Middle frontal gyrus (tissue), 1 donor: Measurements from ENCODE around the gene MAST1.
"Not testable (repeated sequence)": the region's sequence is repeated elsewhere in the genome, so short reads cannot be mapped to it uniquely, and the experiment has no call there.

Experiments used
- DNase-seq: peaks from one replicate; pipeline ENCODE4 v3.0.0-alpha.2; 2015; ENCODE audit warnings: low spot score; ENCODE audit errors: extremely low spot score

The MAST1 gene

DNA sequence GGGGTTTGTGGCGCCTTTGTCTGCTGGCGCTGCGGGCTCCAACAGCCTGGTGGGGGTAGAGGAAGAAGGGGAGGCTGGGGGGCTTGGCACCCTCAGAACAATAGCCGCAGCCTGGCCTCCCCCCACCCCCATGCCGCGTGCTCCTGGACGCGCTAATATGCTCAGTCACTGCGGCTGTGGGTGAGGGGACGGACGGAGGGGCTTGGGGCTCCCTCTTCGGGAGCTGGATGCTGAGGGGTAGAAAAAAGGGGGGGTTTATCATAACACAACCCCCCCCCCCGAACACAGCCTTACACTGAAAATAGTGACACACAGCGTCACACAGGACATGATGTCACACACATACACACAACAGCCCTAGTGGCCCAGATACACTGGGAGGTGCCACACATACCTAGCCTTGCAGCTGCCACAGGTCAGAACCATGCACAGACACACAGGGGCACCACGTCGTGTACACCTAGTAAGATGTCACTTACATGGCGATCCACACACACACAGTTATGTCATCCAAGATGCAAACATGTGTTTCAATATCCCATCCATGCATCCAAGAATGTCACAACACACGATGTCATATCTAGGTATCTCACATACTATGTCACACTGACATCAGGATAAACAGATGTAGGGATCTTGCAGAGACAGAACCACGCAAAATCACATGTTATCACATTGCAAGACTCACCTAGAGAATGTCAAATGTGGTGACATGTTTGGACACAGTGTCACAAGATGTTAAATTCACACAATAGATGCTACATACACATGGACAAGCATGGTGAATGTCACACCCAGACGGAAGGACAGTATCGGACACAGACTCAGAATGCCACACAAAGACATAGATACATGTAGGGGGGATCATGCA lies 806 bp downstream of the MAST1 start:
- DNase-seq = no peak

DNA sequence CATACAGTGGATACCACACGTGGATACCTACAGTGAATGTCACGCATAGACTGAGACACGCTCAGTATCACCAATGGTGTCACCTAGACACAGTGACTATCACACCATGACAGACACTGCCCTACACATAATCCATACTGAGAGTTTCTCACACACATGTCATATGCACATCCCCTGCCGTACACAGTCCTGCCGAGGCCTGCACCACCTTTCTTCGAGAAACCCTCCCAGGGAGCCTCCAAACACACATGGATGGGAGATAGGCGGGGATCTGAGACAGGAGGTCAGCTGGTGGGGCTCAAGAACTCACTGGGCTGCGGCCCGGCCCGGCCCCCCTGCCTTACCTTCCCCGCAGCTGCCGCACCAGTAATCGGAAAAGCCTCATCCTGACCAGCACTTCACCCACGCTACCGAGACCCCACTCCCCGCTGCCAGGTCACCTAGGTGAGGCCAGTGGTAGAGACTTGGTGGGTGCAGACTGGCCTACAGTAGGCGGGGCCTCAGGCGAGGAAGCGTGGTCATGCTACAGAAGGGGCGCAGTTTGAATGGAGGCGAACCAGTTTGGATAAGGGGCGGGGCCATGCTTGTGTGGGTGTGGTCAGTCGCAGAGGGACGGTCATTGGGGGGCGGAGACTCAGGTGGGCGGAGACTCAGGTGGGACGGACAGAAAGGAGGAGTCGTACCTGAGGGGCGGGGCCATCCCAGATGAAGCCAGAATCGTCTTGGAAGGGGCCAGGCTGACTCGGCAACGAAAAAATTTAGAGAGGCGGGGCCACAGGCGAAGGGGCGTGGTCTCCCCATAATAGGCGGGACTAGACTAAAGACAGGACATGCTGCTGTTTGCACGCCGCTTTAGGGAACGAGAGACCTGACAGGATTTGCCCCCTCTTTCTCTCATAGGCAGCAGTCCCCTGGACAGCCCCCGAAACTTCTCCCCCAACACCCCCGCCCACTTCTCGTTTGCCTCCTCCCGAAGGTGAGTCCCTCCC lies 2.1 kb downstream of the MAST1 start:
- no peak for DNase-seq

GRCh38 chr19:12841094-12841493 lies 2.8 kb downstream of the MAST1 start:
- no peak for DNase-seq

DNA sequence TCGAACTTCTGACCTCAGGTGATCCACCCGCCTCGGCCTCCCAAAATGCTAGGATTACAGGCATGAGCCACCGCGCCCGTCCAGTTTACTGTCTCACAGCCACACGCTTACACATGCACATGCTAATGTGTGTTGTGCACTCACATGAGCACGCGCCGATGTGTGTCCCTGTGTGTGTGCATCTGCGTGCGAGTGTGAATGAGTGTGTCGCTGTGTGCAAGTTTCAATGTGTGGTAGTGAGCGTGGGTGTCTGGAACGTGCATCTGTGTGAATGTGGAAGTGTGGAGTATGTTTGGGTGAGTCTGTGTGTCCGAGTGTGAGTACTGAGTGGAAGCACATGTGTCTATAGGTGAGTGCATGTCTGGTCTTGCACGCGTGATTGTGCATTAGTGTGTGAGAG lies 4.2 kb downstream of the MAST1 start:
- no peak for DNase-seq

GRCh38 chr19:12843328-12843727 lies 5.0 kb downstream of the MAST1 start:
- DNase-seq = no peak

DNA sequence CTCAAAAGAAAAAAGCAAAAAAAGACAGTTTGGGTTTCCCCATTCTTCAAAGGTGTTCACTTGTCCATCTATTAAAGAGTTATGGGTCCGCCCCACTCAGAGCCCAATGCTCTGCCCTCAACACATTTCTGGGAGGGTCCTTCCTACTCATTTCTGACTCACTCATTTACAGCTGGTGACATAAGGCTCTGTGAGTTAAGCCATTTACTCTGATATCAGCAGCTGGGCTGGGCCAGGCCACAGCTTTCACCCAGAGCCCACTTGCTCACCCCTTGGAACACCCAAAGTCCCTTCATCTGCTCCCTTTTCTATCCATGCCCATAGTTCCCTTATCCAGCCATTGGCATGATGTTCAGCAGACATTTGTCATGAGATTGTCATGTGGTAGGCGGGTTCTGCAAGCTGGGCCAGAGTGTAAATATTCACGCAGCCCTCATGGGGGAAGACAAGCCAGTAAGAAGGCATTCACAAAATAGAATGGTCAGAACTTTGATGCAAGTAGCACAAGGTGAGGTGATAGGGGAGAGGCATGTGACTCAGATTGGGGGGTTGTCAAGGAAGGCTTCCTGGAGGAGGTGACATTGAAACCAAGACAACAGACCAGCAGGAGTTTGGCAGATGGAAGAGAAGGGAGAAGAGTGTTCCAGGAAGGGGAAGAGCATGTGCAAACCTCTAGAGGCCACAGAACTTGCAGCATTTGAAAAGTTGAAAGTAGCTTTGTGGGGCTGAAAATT lies 5.9 kb downstream of the MAST1 start:
- DNase-seq = no peak

- not testable (repeated sequence) for DNase-seq
Observed at GRCh38 chr19:12846613-12847012, 8.3 kb downstream of the MAST1 start.

DNA sequence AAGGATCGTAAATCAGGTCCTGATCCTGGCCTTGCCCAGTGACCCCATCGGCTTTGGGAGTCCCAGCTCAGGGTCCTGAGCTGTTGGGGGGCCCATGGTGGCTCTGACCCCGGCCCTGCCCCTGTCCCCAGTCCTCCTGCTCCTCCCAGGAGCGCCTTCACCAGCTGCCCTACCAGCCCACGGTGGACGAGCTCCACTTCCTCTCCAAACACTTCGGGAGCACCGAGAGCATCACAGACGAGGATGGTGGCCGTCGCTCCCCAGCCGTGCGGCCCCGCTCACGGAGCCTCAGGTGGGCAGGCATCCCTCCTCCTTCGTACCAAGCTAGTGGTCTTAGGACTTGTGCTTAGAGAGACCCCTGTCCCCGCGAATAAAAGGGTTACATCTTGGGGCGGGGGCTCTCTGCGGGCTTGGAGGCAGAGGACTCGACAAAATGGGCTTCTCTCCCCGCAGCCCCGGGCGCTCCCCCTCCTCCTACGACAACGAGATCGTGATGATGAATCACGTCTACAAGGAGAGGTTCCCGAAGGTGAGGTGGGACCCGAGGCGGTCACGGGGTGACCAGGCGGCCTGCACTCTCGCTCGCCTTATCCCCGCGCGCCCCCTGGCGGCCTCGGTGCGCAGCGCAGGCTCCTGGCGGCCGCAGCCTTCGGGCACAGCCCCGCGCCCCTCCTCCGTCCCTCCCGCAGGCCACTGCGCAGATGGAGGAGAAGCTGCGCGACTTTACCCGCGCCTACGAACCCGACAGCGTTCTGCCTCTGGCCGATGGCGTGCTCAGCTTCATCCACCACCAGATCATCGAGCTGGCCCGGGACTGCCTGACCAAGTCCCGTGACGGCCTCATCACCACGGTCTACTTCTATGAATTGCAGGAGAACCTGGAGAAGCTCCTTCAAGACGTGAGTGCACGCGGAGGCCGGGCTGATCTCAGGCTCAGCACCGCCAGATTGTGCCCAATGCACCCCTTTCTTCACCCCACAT lies 9.1 kb downstream of the MAST1 start:
- peak; percentile 48 for DNase-seq

DNA sequence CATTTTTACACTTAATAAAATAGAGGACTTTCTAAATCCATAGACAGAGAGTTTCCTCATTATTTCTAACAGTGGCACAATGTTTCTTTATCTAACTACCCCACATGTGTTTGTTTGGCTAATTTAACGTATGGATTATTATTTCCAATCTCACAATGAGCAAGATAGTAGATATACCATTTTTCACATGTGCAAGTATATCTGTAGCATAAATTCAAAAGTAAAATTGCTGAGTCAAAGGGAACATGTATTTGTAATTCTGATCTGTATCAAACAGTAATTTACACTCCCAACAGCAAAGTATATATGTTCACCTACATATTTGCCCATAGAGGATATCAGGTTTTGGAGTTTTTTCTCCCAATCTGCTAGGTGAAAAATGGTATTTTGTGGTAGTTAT lies 18.3 kb downstream of the MAST1 start:
- no peak for DNase-seq

GRCh38 chr19:12858041-12858928 lies 20.0 kb downstream of the MAST1 start:
- no peak for DNase-seq

DNA sequence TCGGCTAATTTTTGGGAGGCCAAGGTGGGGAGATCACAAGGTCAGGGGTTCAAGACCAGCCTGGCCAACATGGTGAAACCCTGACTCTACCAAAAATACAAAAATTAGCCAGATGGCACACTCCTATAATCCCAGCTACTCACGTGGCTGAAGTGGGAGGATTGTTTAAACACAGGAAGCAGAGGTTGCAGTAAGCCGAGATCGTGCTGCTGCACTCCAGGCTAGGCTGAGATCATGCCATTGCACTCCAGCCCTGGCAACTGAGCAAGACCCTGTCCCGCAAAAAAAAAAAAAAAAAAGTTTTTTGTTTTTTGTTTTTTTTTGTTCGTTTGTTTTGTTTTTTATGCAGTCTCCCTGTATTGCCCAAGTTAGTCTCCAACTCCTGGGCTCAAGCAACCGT lies 21.2 kb downstream of the MAST1 start:
- no peak for DNase-seq

GRCh38 chr19:12864143-12864542 lies 25.8 kb downstream of the MAST1 start:
- no peak for DNase-seq

- DNase-seq = no peak
Observed at GRCh38 chr19:12864721-12865715, 26.7 kb downstream of the MAST1 start.

DNA sequence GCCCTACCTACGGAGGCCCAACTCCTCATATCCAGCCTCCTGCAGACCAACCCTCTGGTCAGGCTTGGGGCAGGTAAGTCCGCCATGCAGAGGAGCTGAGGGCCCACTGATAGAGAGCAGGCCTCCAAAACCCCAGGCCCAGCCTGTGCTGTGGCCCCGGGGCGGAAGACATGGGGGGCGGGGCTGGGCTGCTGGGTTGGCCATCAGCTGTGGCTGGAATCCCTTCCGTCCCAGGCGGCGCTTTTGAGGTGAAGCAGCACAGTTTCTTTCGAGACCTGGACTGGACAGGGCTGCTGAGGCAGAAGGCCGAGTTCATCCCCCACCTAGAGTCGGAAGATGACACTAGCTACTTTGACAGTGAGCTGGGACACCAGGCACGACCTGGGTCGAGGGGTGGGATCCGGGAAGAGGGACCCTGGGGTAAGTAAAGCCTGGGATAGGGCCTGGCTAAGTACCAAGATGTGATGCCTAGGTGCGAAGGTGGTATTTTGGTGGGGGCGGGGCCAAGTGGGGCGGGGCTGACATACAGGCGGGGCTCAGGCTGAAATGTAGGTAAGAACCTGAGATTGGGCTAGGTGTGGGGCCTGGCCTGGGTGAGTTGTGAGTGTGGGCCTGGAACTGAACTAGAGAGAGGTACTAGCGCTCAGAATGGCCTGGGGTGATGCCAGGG lies 27.6 kb downstream of the MAST1 start:
- no peak for DNase-seq

GRCh38 chr19:12866416-12867119 lies 28.3 kb downstream of the MAST1 start:
- no peak for DNase-seq

DNA sequence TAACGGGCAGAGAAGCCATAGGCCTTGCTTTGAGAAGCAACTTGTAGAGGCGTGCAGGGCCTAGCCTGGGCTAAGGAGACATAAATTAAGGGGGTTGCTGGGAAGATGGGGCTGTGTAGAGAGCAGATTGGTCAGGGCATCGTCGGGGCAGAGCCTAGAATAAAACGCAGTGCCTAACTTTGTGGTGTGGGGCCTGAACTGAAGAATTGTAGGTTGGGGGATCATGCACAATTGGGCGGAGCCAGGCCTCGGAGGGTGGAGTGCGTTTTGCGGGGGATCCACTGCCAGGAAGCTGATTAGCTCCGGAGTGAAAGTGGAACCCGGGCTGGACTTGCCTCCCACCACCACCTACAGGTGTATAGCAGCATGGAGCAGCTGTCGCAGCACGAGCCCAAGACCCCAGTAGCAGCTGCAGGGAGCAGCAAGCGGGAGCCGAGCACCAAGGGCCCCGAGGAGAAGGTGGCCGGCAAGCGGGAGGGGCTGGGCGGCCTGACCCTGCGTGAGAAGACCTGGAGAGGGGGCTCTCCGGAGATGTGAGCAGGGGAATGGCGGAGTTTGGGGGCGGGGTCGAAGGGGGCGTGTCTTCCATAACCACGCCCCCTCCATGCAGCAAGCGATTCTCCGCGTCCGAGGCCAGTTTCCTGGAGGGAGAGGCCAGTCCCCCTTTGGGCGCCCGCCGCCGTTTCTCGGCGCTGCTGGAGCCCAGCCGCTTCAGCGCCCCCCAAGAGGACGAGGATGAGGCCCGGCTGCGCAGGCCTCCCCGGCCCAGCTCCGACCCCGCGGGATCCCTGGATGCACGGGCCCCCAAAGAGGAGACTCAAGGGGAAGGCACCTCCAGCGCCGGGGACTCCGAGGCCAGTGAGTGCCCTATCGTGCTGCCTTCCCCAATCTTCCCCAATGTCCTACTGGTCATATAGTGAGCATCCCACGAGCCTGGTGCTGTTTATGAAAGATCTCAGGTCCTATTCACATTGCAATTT lies 29.1 kb downstream of the MAST1 start:
- DNase-seq = no peak
